ENCODE measurements around the gene PTPRM. TPM values are rescaled to one million over a fixed set of nuclear protein-coding genes. Genes with fewer than 3 reads are reported as not detected.

PTPRM gene
- polyA plus RNA-seq, 1 donor (not counting 4 experiments of a cell fraction or from before 2014, with no cell fraction given), result 54.5 TPM

DNA sequence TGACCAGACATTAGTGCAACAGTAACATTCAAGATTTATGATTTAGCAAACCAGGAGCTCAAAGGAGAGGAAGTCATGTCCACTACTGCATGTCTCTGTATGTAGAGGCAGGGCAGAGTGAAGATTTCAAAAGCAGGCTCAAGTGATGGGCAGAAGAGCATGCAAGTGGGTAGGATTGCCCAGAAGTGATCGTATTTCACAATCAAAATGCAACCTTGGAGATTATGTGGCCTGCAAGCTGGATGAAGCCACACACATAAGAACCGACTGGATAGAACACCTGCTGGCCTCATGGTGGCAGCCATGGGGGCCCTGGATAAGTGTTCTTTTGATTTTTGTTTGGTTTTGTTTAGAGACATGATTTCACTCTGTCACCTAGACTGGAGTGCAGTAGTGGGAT, 755.4 kb downstream of the PTPRM start:
- Histone ChIP-seq H3K36me3 (ENCODE audit: control insufficient read depth in 2 of 2, extremely low read depth in 1 of 2, insufficient read depth in 2 of 2, low read length in 2 of 2) (no peaks in the 10 kb centered on the region), H3K4me3 (ENCODE audit: control insufficient read depth in 2 of 3, extremely low read depth in 1 of 3, insufficient read depth in 2 of 3, low read depth in 1 of 3, low read length in 3 of 3) (no peak overlapping the region), H2AFZ (ENCODE audit: control insufficient read depth, low read length) (no peak overlapping the region), H3K4me2 (ENCODE audit: control insufficient read depth, extremely low read depth, insufficient read depth, low read depth, low read length) (no peak overlapping the region), H3K27ac (ENCODE audit: control insufficient read depth, insufficient read depth, low read length) (no peak overlapping the region), H3K9ac (ENCODE audit: control insufficient read depth, extremely low read depth, insufficient read depth, low read length) (no peak overlapping the region), H3K9me3 (ENCODE audit: control insufficient read depth, low read depth, low read length) (no peaks in the 10 kb centered on the region), H3K4me1 (ENCODE audit: control insufficient read depth, extremely low read depth, insufficient read depth, low read length) (no peaks in the 10 kb centered on the region), H3K9me1 (ENCODE audit: control insufficient read depth, extremely low read depth, insufficient read depth, low read length) (no peaks in the 10 kb centered on the region), H4K20me1 (ENCODE audit: control insufficient read depth, extremely low read depth, insufficient read depth, low read length) (no peaks in the 10 kb centered on the region), H3K79me2 (ENCODE audit: control insufficient read depth, insufficient read depth, low read length) (no peaks in the 10 kb centered on the region), H3K27me3 (ENCODE audit: control insufficient read depth, extremely low read depth, insufficient read depth, low read length) (no peaks in the 10 kb centered on the region)
- DNase-seq (ENCODE audit: low read depth, low spot score) (no peak), FAIRE-seq (no peak)
- TF ChIP-seq EZH2 (IDR thresholded peaks at IDR 0.05; ENCODE audit: low read length), result no peak
- TF ChIP-seq, protein P1, sequence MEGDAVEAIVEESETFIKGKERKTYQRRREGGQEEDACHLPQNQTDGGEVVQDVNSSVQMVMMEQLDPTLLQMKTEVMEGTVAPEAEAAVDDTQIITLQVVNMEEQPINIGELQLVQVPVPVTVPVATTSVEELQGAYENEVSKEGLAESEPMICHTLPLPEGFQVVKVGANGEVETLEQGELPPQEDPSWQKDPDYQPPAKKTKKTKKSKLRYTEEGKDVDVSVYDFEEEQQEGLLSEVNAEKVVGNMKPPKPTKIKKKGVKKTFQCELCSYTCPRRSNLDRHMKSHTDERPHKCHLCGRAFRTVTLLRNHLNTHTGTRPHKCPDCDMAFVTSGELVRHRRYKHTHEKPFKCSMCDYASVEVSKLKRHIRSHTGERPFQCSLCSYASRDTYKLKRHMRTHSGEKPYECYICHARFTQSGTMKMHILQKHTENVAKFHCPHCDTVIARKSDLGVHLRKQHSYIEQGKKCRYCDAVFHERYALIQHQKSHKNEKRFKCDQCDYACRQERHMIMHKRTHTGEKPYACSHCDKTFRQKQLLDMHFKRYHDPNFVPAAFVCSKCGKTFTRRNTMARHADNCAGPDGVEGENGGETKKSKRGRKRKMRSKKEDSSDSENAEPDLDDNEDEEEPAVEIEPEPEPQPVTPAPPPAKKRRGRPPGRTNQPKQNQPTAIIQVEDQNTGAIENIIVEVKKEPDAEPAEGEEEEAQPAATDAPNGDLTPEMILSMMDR (optimal IDR thresholded peaks at IDR 0.05 in 1 of 3, IDR thresholded peaks at IDR 0.05 in 1 of 3, conservative IDR thresholded peaks at IDR 0.05 in 1 of 3; ENCODE audit: extremely low read depth in 1 of 3, insufficient read depth in 2 of 3, low read length in 3 of 3), result no peak
- dilution Hi-C loops (cut with MboI; ENCODE audit: extremely low pct_ligation_motif_present, low sequenced_read_pairs), result no loop called here

DNA sequence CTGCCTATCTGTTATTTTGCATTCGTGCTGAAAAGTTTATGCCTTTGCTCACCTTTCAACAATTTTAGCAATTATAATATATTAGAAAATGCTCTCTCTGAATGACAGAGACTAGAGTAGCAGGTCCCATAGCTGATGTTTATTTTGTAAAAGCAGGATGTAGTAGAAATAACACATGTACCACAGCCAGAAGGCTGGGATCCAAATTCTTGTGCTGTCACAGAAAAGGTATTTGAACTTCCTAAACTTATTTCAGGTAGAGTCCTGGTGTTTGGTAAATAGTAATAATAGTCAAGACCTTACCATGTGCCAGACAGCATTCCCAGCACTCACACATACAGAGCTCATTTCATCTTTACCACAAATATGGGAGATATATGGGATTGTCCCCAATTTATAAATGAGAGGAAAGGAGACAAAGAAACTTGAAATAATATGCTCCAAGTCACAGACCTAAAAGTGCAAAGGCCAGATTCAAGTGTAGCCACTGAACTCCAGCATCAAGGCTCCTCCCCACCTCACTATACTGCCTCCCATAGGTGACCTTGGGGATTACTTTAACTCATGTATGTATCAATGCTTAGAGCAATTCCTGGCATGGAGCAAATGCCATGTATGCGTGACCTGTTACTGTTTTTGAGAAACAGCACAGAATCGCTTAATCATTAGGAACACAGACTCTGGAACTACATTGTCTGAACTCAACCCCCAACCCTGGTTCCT, 757.4 kb downstream of the PTPRM start:
- H3K4me3 ChIP-seq (ENCODE audit: control insufficient read depth in 2 of 3, extremely low read depth in 1 of 3, insufficient read depth in 2 of 3, low read depth in 1 of 3, low read length in 3 of 3), result no peak overlapping the region
- no peaks in the 10 kb centered on the region for H4K20me1 ChIP-seq (ENCODE audit: control insufficient read depth, extremely low read depth, insufficient read depth, low read length)
- no peak overlapping the region for H3K4me2 ChIP-seq (ENCODE audit: control insufficient read depth, extremely low read depth, insufficient read depth, low read depth, low read length)
- H3K9me3 ChIP-seq (ENCODE audit: control insufficient read depth, low read depth, low read length), result no peaks in the 10 kb centered on the region
- H3K27me3 ChIP-seq (ENCODE audit: control insufficient read depth, extremely low read depth, insufficient read depth, low read length), result no peaks in the 10 kb centered on the region
- FAIRE-seq, result no peak
- no peak overlapping the region for H3K27ac ChIP-seq (ENCODE audit: control insufficient read depth, insufficient read depth, low read length)
- no peaks in the 10 kb centered on the region for H3K36me3 ChIP-seq (ENCODE audit: control insufficient read depth in 2 of 2, extremely low read depth in 1 of 2, insufficient read depth in 2 of 2, low read length in 2 of 2)
- TF ChIP-seq, protein P1 (optimal IDR thresholded peaks at IDR 0.05 in 1 of 3, IDR thresholded peaks at IDR 0.05 in 1 of 3, conservative IDR thresholded peaks at IDR 0.05 in 1 of 3; ENCODE audit: extremely low read depth in 1 of 3, insufficient read depth in 2 of 3, low read length in 3 of 3), result no peak
- no peak for TF ChIP-seq EZH2 (IDR thresholded peaks at IDR 0.05; ENCODE audit: low read length)
- no peaks in the 10 kb centered on the region for H3K79me2 ChIP-seq (ENCODE audit: control insufficient read depth, insufficient read depth, low read length)
- dilution Hi-C loops (cut with MboI; ENCODE audit: extremely low pct_ligation_motif_present, low sequenced_read_pairs), result no loop called here
- no peaks in the 10 kb centered on the region for H3K9me1 ChIP-seq (ENCODE audit: control insufficient read depth, extremely low read depth, insufficient read depth, low read length)
- no peak for DNase-seq (ENCODE audit: low read depth, low spot score)
- no peaks in the 10 kb centered on the region for H3K4me1 ChIP-seq (ENCODE audit: control insufficient read depth, extremely low read depth, insufficient read depth, low read length)
- no peak overlapping the region for H3K9ac ChIP-seq (ENCODE audit: control insufficient read depth, extremely low read depth, insufficient read depth, low read length)
- H2AFZ ChIP-seq (ENCODE audit: control insufficient read depth, low read length), result no peak overlapping the region
